ENCODE measurements around the gene AKAP8L. TPM values are rescaled to one million over a fixed set of nuclear protein-coding genes. Genes with fewer than 3 reads are reported as not detected.

AKAP8L gene
- total RNA-seq (2021; fragmentation: NEBNext Ultra II Directional; extraction: Animal tissue kit (Norgen Biotek cat#: 25700)) (127 and 138 TPM in 2 replicates), polyA plus RNA-seq (2011; rRNA removed) (75.1 and 149 TPM in 2 replicates), polyA minus RNA-seq (2011; rRNA and poly(A)+ RNA removed) (112 and 116 TPM in 2 replicates)
- polyA plus RNA-seq (2011; cell fraction: cytosol; rRNA removed) = 130 TPM
- polyA plus RNA-seq (2011; cell fraction: nucleus; rRNA removed) = 1,038 TPM
- 104 to 148 TPM (median 127 TPM) in 4 replicates for polyA plus RNA-seq (2012, experiment 1 of 2)
- polyA plus RNA-seq (2012, experiment 2 of 2) = 45.6 TPM
- polyA plus RNA-seq (2013, experiment 1 of 2) = 108 TPM
- 92.0 TPM for polyA plus RNA-seq (2013, experiment 2 of 2)
- 69.8 TPM for polyA minus RNA-seq (2011; cell fraction: cytosol; rRNA and poly(A)+ RNA removed)
- 218 TPM for polyA minus RNA-seq (2011; cell fraction: nucleus; rRNA and poly(A)+ RNA removed)
- long read RNA-seq, experiment 1, partial matches to known transcripts = 6 of 14 reads
- long read RNA-seq, experiment 1, other reads (novel, unspliced or antisense) = 8 of 14 reads
- long read RNA-seq, experiment 2, partial matches to known transcripts = 2 of 4 reads
- long read RNA-seq, experiment 2, other reads (novel, unspliced or antisense) = 0 of 4 reads

- Histone ChIP-seq H4K91ac (replicated peaks; ENCODE audit: insufficient read length, low read length) (peak within 1 kb of the TSS; percentile 99), H3K4me3 (ENCODE audit: extremely low read depth in 1 of 4, insufficient read depth in 2 of 4, low read depth in 3 of 4, low read length in 4 of 4) (peak within 1 kb of the TSS; percentile 85 to 98 (median 96)), H3K4me1 (replicated peaks in 1 of 4; ENCODE audit: control insufficient read depth in 3 of 4, insufficient read depth in 4 of 4, low read length in 3 of 4) (peaks cover 0 to 4% (median 3%) of the 10 kb centered on the region in 4 experiments; a peak in 5 of 7 replicates), H3K4me2 (ENCODE audit: insufficient read depth in 1 of 2, low read depth in 2 of 2, low read length in 2 of 2) (peak within 1 kb of the TSS; percentile 76 to 97), H2BK120ac (replicated peaks; ENCODE audit: low read depth, low read length) (no peak within 1 kb of the TSS), H3K27me3 (replicated peaks in 1 of 4; ENCODE audit: control insufficient read depth in 3 of 4, extremely low read depth in 1 of 4, insufficient read depth in 3 of 4, low read length in 3 of 4) (no peaks in the 10 kb centered on the region), H2AFZ (ENCODE audit: low read length) (no peak within 1 kb of the TSS), H3K4ac (replicated peaks; ENCODE audit: insufficient read length, low read depth, low read length) (peak within 1 kb of the TSS; percentile 80), H3K18ac (ENCODE audit: extremely low read depth, low read length) (peak within 1 kb of the TSS; percentile 95), H2BK5ac (ENCODE audit: low read depth, low read length) (peak within 1 kb of the TSS; percentile 97), H3K9ac (replicated peaks in 1 of 4; ENCODE audit: extremely low read depth in 1 of 4, low read depth in 3 of 4, low read length in 3 of 4) (peak within 1 kb of the TSS; percentile 83 to 99 (median 92)), H2BK20ac (ENCODE audit: low read length) (no peak within 1 kb of the TSS), H3K27ac (ENCODE audit: low read depth, low read length) (peak within 1 kb of the TSS; percentile 97), H2BK12ac (ENCODE audit: low read depth, low read length) (0 out of 2 replicates have a peak within 1 kb of the TSS, but pooled peaks have one; percentile 50), H3K79me2 (ENCODE audit: control insufficient read depth in 1 of 2, insufficient read depth in 2 of 2, low read length in 2 of 2) (peaks cover 34 to 48% of the 10 kb centered on the region in 2 experiments), H4K8ac (ENCODE audit: extremely low read depth, insufficient read depth, low read length) (peak within 1 kb of the TSS; percentile 97; the same call in 1 of the 2 replicates), H3K79me1 (ENCODE audit: low read depth, low read length) (peaks cover 5% of the 10 kb centered on the region), H3K36me3 (ENCODE audit: control insufficient read depth in 2 of 4, insufficient read depth in 4 of 4, low read length in 3 of 4) (peaks cover 0 to 20% (median 12%) of the 10 kb centered on the region in 4 experiments; a peak in 5 of 8 replicates), H2AK5ac (ENCODE audit: low read depth, low read length) (no peak within 1 kb of the TSS), H3K9me3 (ENCODE audit: insufficient read depth in 2 of 2, low read depth in 1 of 2, low read length in 1 of 2) (peaks cover 3 to 4% of the 10 kb centered on the region in 2 experiments; a peak in 1 of 4 replicates), H3K14ac (ENCODE audit: insufficient read length) (no peak within 1 kb of the TSS), H3K23me2 (ENCODE audit: low read depth, low read length) (peaks cover 4% of the 10 kb centered on the region; the same call in 1 of the 2 replicates), H3K23ac (ENCODE audit: insufficient read length) (no peak within 1 kb of the TSS), H4K20me1 (replicated peaks in 1 of 2; ENCODE audit: control insufficient read depth in 1 of 2, insufficient read depth in 2 of 2, low read length in 2 of 2) (peaks cover 5 to 8% of the 10 kb centered on the region in 2 experiments), H2BK15ac (ENCODE audit: low read length) (peak within 1 kb of the TSS; percentile 95; the same call in 1 of the 2 replicates), H4K5ac (ENCODE audit: insufficient read length, low read depth, low read length) (peak within 1 kb of the TSS; percentile 82), H3K56ac (replicated peaks; ENCODE audit: insufficient read length, low read depth, low read length) (peak within 1 kb of the TSS; percentile 89)
- CTCF ChIA-PET (ENCODE audit: partially characterized antibody) = interaction anchor here (0.7 to 5.1 kb wide), 31 partner anchors 8 to 321 kb away, joined by 3 to 48 read pairs (median 4); partner anchors contain the start of genes AKAP8 and WIZ
- POLR2A ChIA-PET (ENCODE audit: partially characterized antibody) = interaction anchor here (0.6 to 6.1 kb wide), 44 partner anchors 9 to 1036 kb away, joined by 3 to 71 read pairs (median 4); partner anchors contain the start of genes AKAP8 and WIZ
- WGBS, 2 experiments (ENCODE audit: extremely low coverage in 1 of 2, insufficient coverage in 1 of 2, insufficient read length in 1 of 2, insufficient replicate concordance in 2 of 2, low coverage in 1 of 2, low lambda C conversion rate in 2 of 2, missing lambda C conversion rate in 1 of 2) = 1% methylated on average over 54 of the region's 61 CpGs; no CpG with 5 or more reads in 1 of the 2 experiments
- peak; percentile 74 for FAIRE-seq
- peak; percentile 96 to 99 for DNase-seq (ENCODE audit: low read depth in 1 of 2, low spot score in 2 of 2)
- TF ChIP-seq ATF3 (IDR thresholded peaks at IDR 0.05; ENCODE audit: insufficient read depth, low read depth, low read length) (no peak), POLR2A (IDR thresholded peaks at IDR 0.05; ENCODE audit: control extremely low read depth in 1 of 2, low read depth in 2 of 2, low read length in 2 of 2) (peak; percentile 93 to 98), CHD1 (IDR thresholded peaks at IDR 0.05; ENCODE audit: low read depth, low read length) (no peak), MAFK (IDR thresholded peaks at IDR 0.05; ENCODE audit: low read depth, low read length) (no peak), EP300 (IDR thresholded peaks at IDR 0.05; ENCODE audit: borderline replicate concordance in 1 of 2, low read depth in 2 of 2, low read length in 2 of 2) (peak in 1 of 2 experiments; percentile 11; a peak in 1 of 3 replicates), SP1 (IDR thresholded peaks at IDR 0.05; ENCODE audit: low read depth, low read length) (peak; percentile 100), CREB1 (IDR thresholded peaks at IDR 0.05) (0 out of 2 replicates have a peak, but pooled peaks have one; percentile 18), CBX5 (IDR thresholded peaks at IDR 0.05; ENCODE audit: low read depth, low read length) (no peak)
Measured at GRCh38 chr19:15418579-15419412, at the start of gene AKAP8L. Gene AKAP8L (minus strand): TSS chr19:15418988. CDS start chr19:15418923, 65 bp downstream.

Data from H1 (cell line).